H1 (cell line): Measurements from ENCODE around the gene CCDC178. TPM values are rescaled to one million over a fixed set of nuclear protein-coding genes. Genes with fewer than 3 reads are reported as not detected.

Experiments
- CTCF ChIA-PET: fragments of 300-600 bp; sonication (Branson Sonifier 250); formaldehyde crosslinking; loops from one replicate; lab custom pipeline; 2021; ENCODE audit not compliant: partially characterized antibody; lab: Charles Lee
- POLR2A ChIA-PET: fragments of 300-600 bp; sonication (Branson Sonifier 250); formaldehyde crosslinking; loops from one replicate; lab custom pipeline; 2021; ENCODE audit warnings: inconsistent platforms; ENCODE audit not compliant: partially characterized antibody; lab: Charles Lee
- DNase-seq, 2 experiments: peaks; one replicate each; pipeline versions ENCODE4 v3.0.0 to v3.0.0-alpha.2; 2010 to 2022; ENCODE audit warnings: low spot score in 2 of 2, low read depth in 1 of 2, mixed read lengths in 1 of 2
- FAIRE-seq: peaks from 2 replicates; lab custom pipeline; 2011; peaks lifted over from hg19 to GRCh38; lab: Jason Lieb, UNC
- H2AFZ ChIP-seq: 2 replicates; pipeline ENCODE4 v1.8.1; 2012; ENCODE audit warnings: low read length, inconsistent platforms
- H2AK5ac ChIP-seq: 2 replicates; pipeline ENCODE4 v1.6.1; 2013; ENCODE audit warnings: low read depth, low read length
- H2BK120ac ChIP-seq: replicated peaks from 2 replicates; pipeline ENCODE3; 2013; ENCODE audit warnings: low read depth, low read length, inconsistent platforms
- H2BK12ac ChIP-seq: 2 replicates; pipeline ENCODE4 v1.6.1; 2013; ENCODE audit warnings: low read depth, low read length
- H2BK15ac ChIP-seq: 2 replicates; pipeline ENCODE4 v1.6.1; 2013; ENCODE audit warnings: low read length
- H2BK20ac ChIP-seq: 2 replicates; pipeline ENCODE4 v1.6.1; 2013; ENCODE audit warnings: low read length
- H2BK5ac ChIP-seq: 2 replicates; pipeline ENCODE4 v1.6.1; 2013; ENCODE audit warnings: low read depth, low read length
- H3K14ac ChIP-seq: 2 replicates; pipeline ENCODE4 v1.6.1; 2013; ENCODE audit warnings: inconsistent platforms; ENCODE audit not compliant: insufficient read length
- H3K18ac ChIP-seq: 2 replicates; pipeline ENCODE4 v1.6.1; 2013; ENCODE audit warnings: low read length; ENCODE audit errors: extremely low read depth
- H3K23ac ChIP-seq: 2 replicates; pipeline ENCODE4 v1.6.1; 2013; ENCODE audit warnings: inconsistent platforms; ENCODE audit not compliant: insufficient read length
- H3K23me2 ChIP-seq: 2 replicates; pipeline ENCODE4 v1.6.1; 2013; ENCODE audit warnings: low read depth, low read length
- H3K27ac ChIP-seq: 2 replicates; pipeline ENCODE4 v1.6.1; 2011; ENCODE audit warnings: low read depth, low read length, inconsistent platforms
- H3K27me3 ChIP-seq, 4 experiments: replicated peaks in 1 of 4; 1 replicate in 1 of 4; 2 replicates in 3 of 4; pipeline versions ENCODE4 v1.6.1 to v1.8.1; 2011 to 2013; ENCODE audit warnings: low read length in 3 of 4, mild to moderate bottlenecking in 3 of 4, inconsistent platforms in 2 of 4, mixed read lengths in 2 of 4, moderate library complexity in 1 of 4; ENCODE audit not compliant: control insufficient read depth in 3 of 4, insufficient read depth in 3 of 4; ENCODE audit errors: extremely low read depth in 1 of 4
- H3K36me3 ChIP-seq, 4 experiments: 2 replicates each; pipeline versions ENCODE4 v1.6.1 to v1.8.1; 2011 to 2013; ENCODE audit warnings: mild to moderate bottlenecking in 4 of 4, low read length in 3 of 4, moderate library complexity in 2 of 4, control low read depth in 1 of 4, inconsistent platforms in 1 of 4; ENCODE audit not compliant: insufficient read depth in 4 of 4, control insufficient read depth in 2 of 4
- H3K4ac ChIP-seq: replicated peaks from 2 replicates; pipeline ENCODE3; 2013; ENCODE audit warnings: low read length, low read depth, mixed read lengths, inconsistent platforms; ENCODE audit not compliant: insufficient read length
- H3K4me1 ChIP-seq, 4 experiments: replicated peaks in 1 of 4; 1 replicate in 1 of 4; 2 replicates in 3 of 4; pipeline versions ENCODE4 v1.6.1 to v1.8.1; 2011 to 2013; ENCODE audit warnings: low read length in 3 of 4, inconsistent platforms in 2 of 4, mixed read lengths in 1 of 4; ENCODE audit not compliant: insufficient read depth in 4 of 4, control insufficient read depth in 3 of 4
- H3K4me2 ChIP-seq, 2 experiments: 2 replicates each; pipeline versions ENCODE4 v1.6.1 to v1.8.1; 2011 to 2013; ENCODE audit warnings: low read depth in 2 of 2, low read length in 2 of 2, control low read depth in 1 of 2, inconsistent platforms in 1 of 2, mild to moderate bottlenecking in 1 of 2; ENCODE audit not compliant: insufficient read depth in 1 of 2
- H3K4me3 ChIP-seq, 4 experiments: fragments of 200-600, 300-600 bp in 1 of 4; sonication (generic), shearing (Covaris generic), sonication (Bioruptor Twin) in 1 of 4; 2 replicates each; pipeline versions ENCODE4 v1.5.1 to v1.8.1; 2011 to 2016; ENCODE audit warnings: low read length in 4 of 4, low read depth in 3 of 4, control low read depth in 2 of 4, inconsistent platforms in 2 of 4, mild to moderate bottlenecking in 2 of 4, mixed read lengths in 1 of 4, moderate library complexity in 1 of 4; ENCODE audit not compliant: insufficient read depth in 2 of 4; ENCODE audit errors: extremely low read depth in 1 of 4
- H3K56ac ChIP-seq: replicated peaks from 2 replicates; pipeline ENCODE3; 2013; ENCODE audit warnings: low read depth, mild to moderate bottlenecking, mixed read lengths, low read length, inconsistent platforms; ENCODE audit not compliant: insufficient read length
- H3K79me1 ChIP-seq: 2 replicates; pipeline ENCODE4 v1.6.1; 2013; ENCODE audit warnings: low read depth, low read length, control low read depth
- H3K79me2 ChIP-seq, 2 experiments: 2 replicates each; pipeline versions ENCODE4 v1.6.1 to v1.8.1; 2012 to 2013; ENCODE audit warnings: low read length in 2 of 2, mild to moderate bottlenecking in 2 of 2, inconsistent platforms in 1 of 2; ENCODE audit not compliant: insufficient read depth in 2 of 2, control insufficient read depth in 1 of 2
- H3K9ac ChIP-seq, 4 experiments: replicated peaks in 1 of 4; 1 replicate in 1 of 4; 2 replicates in 3 of 4; pipeline versions ENCODE4 v1.6.1 to v1.8.1; 2011 to 2013; ENCODE audit warnings: low read depth in 3 of 4, low read length in 3 of 4, control low read depth in 2 of 4, mild to moderate bottlenecking in 2 of 4, moderate library complexity in 2 of 4, inconsistent platforms in 1 of 4; ENCODE audit errors: extremely low read depth in 1 of 4
- H3K9me3 ChIP-seq, 2 experiments: 2 replicates each; pipeline versions ENCODE4 v1.6.1 to v1.8.1; 2012 to 2013; ENCODE audit warnings: mild to moderate bottlenecking in 2 of 2, moderate library complexity in 2 of 2, control low read depth in 1 of 2, inconsistent platforms in 1 of 2, low read depth in 1 of 2, low read length in 1 of 2, mixed read lengths in 1 of 2; ENCODE audit not compliant: insufficient read depth in 2 of 2
- H4K20me1 ChIP-seq, 2 experiments: replicated peaks in 1 of 2; 2 replicates each; pipeline versions ENCODE3 to v1.8.1; 2011 to 2013; ENCODE audit warnings: inconsistent platforms in 2 of 2, low read length in 2 of 2, mild to moderate bottlenecking in 1 of 2; ENCODE audit not compliant: insufficient read depth in 2 of 2, control insufficient read depth in 1 of 2
- H4K5ac ChIP-seq: 2 replicates; pipeline ENCODE4 v1.6.1; 2013; ENCODE audit warnings: low read length, low read depth, mixed read lengths, inconsistent platforms; ENCODE audit not compliant: insufficient read length
- H4K8ac ChIP-seq: 2 replicates; pipeline ENCODE4 v1.8.0; 2013; ENCODE audit warnings: mild to moderate bottlenecking, moderate library complexity, low read length, inconsistent platforms; ENCODE audit not compliant: insufficient read depth; ENCODE audit errors: extremely low read depth
- H4K91ac ChIP-seq: replicated peaks from 2 replicates; pipeline ENCODE3; 2013; ENCODE audit warnings: low read length, mixed read lengths, inconsistent platforms; ENCODE audit not compliant: insufficient read length
- ATF2 ChIP-seq: IDR thresholded peaks from 2 replicates; pipeline ENCODE4 v1.6.1; 2012; ENCODE audit warnings: low read length, inconsistent platforms
- SP1 ChIP-seq: IDR thresholded peaks from 2 replicates; pipeline ENCODE4 v1.6.1; 2011; ENCODE audit warnings: low read depth, low read length
- TEAD4 ChIP-seq: IDR thresholded peaks from 2 replicates; pipeline ENCODE4 v1.6.1; 2012; ENCODE audit warnings: low read depth, low read length, inconsistent platforms, mixed read lengths
- polyA plus RNA-seq, 7 experiments: library from polyadenylated mRNA; depleted of rRNA in 3 of 7; stranded (reverse) in 5 of 7; unstranded in 2 of 7; fragments of >200 nt in 5 of 7; fragments of 200-250 nt in 2 of 7; gene quantifications; 1 replicate in 5 of 7; 2 replicates in 1 of 7; 4 replicates in 1 of 7; pipeline versions ENCODE4 v1.2.1 to v1.2.3, GENCODE V29; 2011 to 2013; ENCODE audit warnings: missing spikeins in 2 of 7, mixed read lengths in 2 of 7
- total RNA-seq: library from RNA; stranded (reverse); fragmentation: NEBNext Ultra II Directional; extraction: Animal tissue kit (Norgen Biotek cat#: 25700); gene quantifications from 2 replicates; pipeline ENCODE4 v1.2.1, GENCODE V29; 2021
- TF ChIP-seq, protein P1 (sequence below), 3 experiments: IDR thresholded peaks; 1 replicate in 2 of 3; 2 replicates in 1 of 3; pipeline versions ENCODE4 v1.5.1 to v1.6.1; 2011; ENCODE audit warnings: low read length in 3 of 3, mild to moderate bottlenecking in 3 of 3, inconsistent platforms in 2 of 3, low read depth in 1 of 3, moderate library complexity in 1 of 3; ENCODE audit not compliant: insufficient read depth in 1 of 3; ENCODE audit errors: control extremely low read depth in 1 of 3

CCDC178 gene
- total and polyA plus RNA-seq, 2 of the 8 experiments (the other 6 are each of a cell fraction or from before 2014, with no cell fraction given): not detected

GRCh38 chr18:33022370-33022769, 418.2 kb downstream of the CCDC178 start:
- TF ChIP-seq SP1 (no peak), ATF2 (no peak), TEAD4 (no peak)
- TF ChIP-seq, protein P1, sequence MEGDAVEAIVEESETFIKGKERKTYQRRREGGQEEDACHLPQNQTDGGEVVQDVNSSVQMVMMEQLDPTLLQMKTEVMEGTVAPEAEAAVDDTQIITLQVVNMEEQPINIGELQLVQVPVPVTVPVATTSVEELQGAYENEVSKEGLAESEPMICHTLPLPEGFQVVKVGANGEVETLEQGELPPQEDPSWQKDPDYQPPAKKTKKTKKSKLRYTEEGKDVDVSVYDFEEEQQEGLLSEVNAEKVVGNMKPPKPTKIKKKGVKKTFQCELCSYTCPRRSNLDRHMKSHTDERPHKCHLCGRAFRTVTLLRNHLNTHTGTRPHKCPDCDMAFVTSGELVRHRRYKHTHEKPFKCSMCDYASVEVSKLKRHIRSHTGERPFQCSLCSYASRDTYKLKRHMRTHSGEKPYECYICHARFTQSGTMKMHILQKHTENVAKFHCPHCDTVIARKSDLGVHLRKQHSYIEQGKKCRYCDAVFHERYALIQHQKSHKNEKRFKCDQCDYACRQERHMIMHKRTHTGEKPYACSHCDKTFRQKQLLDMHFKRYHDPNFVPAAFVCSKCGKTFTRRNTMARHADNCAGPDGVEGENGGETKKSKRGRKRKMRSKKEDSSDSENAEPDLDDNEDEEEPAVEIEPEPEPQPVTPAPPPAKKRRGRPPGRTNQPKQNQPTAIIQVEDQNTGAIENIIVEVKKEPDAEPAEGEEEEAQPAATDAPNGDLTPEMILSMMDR (IDR thresholded peaks at IDR 0.05; ENCODE audit: control extremely low read depth in 1 of 3, insufficient read depth in 1 of 3, low read depth in 1 of 3, low read length in 3 of 3): peak in 1 of 3 experiments; percentile 5; a peak in 1 of 4 replicates
- H2BK15ac ChIP-seq: no peak overlapping the region

More at GRCh38 chr18:33022370-33022769, 418.2 kb downstream of the CCDC178 start:
- H3K23ac ChIP-seq: no peak overlapping the region
- H3K79me2 ChIP-seq: no peaks in the 10 kb centered on the region
- H2AK5ac ChIP-seq: no peak overlapping the region
- H3K4me3 ChIP-seq: no peak overlapping the region
- H4K91ac ChIP-seq: no peak overlapping the region
- no peaks in the 10 kb centered on the region for H3K79me1 ChIP-seq
- H3K14ac ChIP-seq: no peak overlapping the region
- no peak overlapping the region for H2BK12ac ChIP-seq
- H3K9ac ChIP-seq: no peak overlapping the region
- ChIA-PET POLR2A (no interaction called here), CTCF (interaction anchor here (0.6 to 2.2 kb wide), 4 partner anchors 9 to 103 kb away, joined by 3 to 4 read pairs (median 4); no protein-coding TSS in a partner anchor)
- no peaks in the 10 kb centered on the region for H3K23me2 ChIP-seq
- no peaks in the 10 kb centered on the region for H3K4me1 ChIP-seq
- no peak overlapping the region for H4K5ac ChIP-seq
- H3K18ac ChIP-seq: no peak overlapping the region
- H3K36me3 ChIP-seq: no peaks in the 10 kb centered on the region
- H2BK20ac ChIP-seq: no peak overlapping the region
- no peak overlapping the region for H2AFZ ChIP-seq
- no peak overlapping the region for H3K27ac ChIP-seq
- no peak overlapping the region for H3K4me2 ChIP-seq
- no peak overlapping the region for H2BK120ac ChIP-seq
- no peaks in the 10 kb centered on the region for H3K9me3 ChIP-seq
- H3K27me3 ChIP-seq: no peaks in the 10 kb centered on the region
- H2BK5ac ChIP-seq: no peak overlapping the region
- no peak overlapping the region for H3K56ac ChIP-seq
- FAIRE-seq (no peak), DNase-seq (no peak)
- no peak overlapping the region for H4K8ac ChIP-seq
- H4K20me1 ChIP-seq: no peaks in the 10 kb centered on the region
- H3K4ac ChIP-seq: no peak overlapping the region
